Glutamatergic neuron (in vitro differentiated cells): Measurements from ENCODE around the gene C4orf50. TPM values are rescaled to one million over a fixed set of nuclear protein-coding genes. Genes with fewer than 3 reads are reported as not detected.
"Not testable (repeated sequence)": the region's sequence is repeated elsewhere in the genome, so short reads cannot be mapped to it uniquely, and the experiment has no call there.

Source experiments
- DNase-seq: peaks from one replicate; pipeline ENCODE4 v3.0.0; 2022
- H3K27ac Mint-ChIP-seq: one replicate; pipeline ENCODE4 v1.8.0; 2020; ENCODE audit warnings: mild to moderate bottlenecking, mixed read lengths, inconsistent platforms; ENCODE audit not compliant: unreplicated experiment
- H3K27me3 Mint-ChIP-seq: one replicate; pipeline ENCODE4 v1.8.0; 2020; ENCODE audit warnings: mild to moderate bottlenecking, moderate library complexity, mixed read lengths, inconsistent platforms; ENCODE audit not compliant: unreplicated experiment
- H3K36me3 Mint-ChIP-seq: one replicate; pipeline ENCODE4 v1.8.0; 2020; ENCODE audit warnings: mild to moderate bottlenecking, mixed read lengths, inconsistent platforms; ENCODE audit not compliant: unreplicated experiment
- H3K4me1 Mint-ChIP-seq: one replicate; pipeline ENCODE4 v1.8.0; 2020; ENCODE audit warnings: mild to moderate bottlenecking, low read depth, mixed read lengths, inconsistent platforms; ENCODE audit not compliant: unreplicated experiment
- H3K4me3 Mint-ChIP-seq: one replicate; pipeline ENCODE4 v1.8.0; 2020; ENCODE audit warnings: mild to moderate bottlenecking, mixed read lengths, inconsistent platforms; ENCODE audit not compliant: unreplicated experiment
- H3K9me3 Mint-ChIP-seq: one replicate; pipeline ENCODE4 v1.8.0; 2020; ENCODE audit warnings: mild to moderate bottlenecking, moderate library complexity, mixed read lengths, inconsistent platforms; ENCODE audit not compliant: unreplicated experiment
- total RNA-seq: library from RNA; stranded (reverse); fragmentation: NEBNext Ultra II Directional; extraction: Animal tissue kit (Norgen Biotek cat#: 25700); gene quantifications from one replicate; pipeline ENCODE4 v1.2.1, GENCODE V29; 2021; ENCODE audit not compliant: unreplicated experiment
- TF ChIP-seq, protein P1 (sequence below): fragments of 200-600 bp; sonication (generic); IDR thresholded peaks from one replicate; pipeline ENCODE4 v1.5.0; 2021; ENCODE audit not compliant: partially characterized antibody, unreplicated experiment

Gene C4orf50
- total RNA-seq, 1 donor from 2014 or later = 0.56 TPM

DNA sequence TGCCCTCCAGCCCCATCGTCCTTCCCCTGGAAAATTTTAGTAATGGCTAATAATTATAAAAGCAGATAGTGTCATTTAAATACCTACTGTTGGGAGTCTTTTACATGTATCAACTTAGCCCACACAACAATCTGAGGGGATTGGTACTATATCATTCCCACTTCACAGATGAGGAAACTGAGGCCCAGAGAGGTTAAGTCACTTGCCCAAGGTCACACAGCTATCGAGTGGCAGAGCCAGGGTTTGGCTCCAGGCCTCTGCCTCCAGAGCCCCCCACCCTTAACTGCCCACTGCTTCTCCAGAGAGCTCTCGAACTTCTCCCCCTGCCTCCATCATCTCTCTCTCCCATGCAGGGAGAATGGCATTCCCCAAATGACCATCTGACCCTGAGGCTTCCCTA is 7.4 kb downstream of the C4orf50 start:
- no peak for DNase-seq
- H3K4me1 Mint-ChIP-seq = peaks cover 12% of the 10 kb centered on the region
- no peak overlapping the region for H3K4me3 Mint-ChIP-seq
- H3K9me3 Mint-ChIP-seq = peaks cover 3% of the 10 kb centered on the region
- H3K27me3 Mint-ChIP-seq = peaks cover 11% of the 10 kb centered on the region
- H3K36me3 Mint-ChIP-seq = peaks cover 5% of the 10 kb centered on the region
- H3K27ac Mint-ChIP-seq = no peak overlapping the region
- TF ChIP-seq, protein P1, sequence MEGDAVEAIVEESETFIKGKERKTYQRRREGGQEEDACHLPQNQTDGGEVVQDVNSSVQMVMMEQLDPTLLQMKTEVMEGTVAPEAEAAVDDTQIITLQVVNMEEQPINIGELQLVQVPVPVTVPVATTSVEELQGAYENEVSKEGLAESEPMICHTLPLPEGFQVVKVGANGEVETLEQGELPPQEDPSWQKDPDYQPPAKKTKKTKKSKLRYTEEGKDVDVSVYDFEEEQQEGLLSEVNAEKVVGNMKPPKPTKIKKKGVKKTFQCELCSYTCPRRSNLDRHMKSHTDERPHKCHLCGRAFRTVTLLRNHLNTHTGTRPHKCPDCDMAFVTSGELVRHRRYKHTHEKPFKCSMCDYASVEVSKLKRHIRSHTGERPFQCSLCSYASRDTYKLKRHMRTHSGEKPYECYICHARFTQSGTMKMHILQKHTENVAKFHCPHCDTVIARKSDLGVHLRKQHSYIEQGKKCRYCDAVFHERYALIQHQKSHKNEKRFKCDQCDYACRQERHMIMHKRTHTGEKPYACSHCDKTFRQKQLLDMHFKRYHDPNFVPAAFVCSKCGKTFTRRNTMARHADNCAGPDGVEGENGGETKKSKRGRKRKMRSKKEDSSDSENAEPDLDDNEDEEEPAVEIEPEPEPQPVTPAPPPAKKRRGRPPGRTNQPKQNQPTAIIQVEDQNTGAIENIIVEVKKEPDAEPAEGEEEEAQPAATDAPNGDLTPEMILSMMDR = no peak

DNA sequence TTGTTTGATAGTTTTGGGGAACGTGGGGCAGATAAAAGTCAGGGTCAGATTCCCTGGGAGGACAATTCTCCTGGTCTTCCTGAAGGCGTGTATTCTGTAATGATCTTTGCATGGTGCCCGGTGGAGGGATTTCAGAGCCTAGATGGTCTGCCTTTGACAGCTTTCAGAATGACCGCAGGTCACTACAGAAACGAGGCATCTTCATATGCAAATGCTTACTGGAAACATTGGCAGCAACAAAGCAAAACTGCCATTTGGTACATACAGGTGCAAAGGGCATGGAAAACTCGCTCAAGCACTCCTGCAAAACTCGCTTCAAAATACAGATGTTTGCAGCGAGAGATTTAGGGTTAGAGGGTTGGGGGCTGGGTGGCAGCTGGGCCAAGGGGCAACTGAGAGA is 8.8 kb downstream of the C4orf50 start:
- H3K36me3 Mint-ChIP-seq = peaks cover 5% of the 10 kb centered on the region
- H3K27ac Mint-ChIP-seq = no peak overlapping the region

DNA sequence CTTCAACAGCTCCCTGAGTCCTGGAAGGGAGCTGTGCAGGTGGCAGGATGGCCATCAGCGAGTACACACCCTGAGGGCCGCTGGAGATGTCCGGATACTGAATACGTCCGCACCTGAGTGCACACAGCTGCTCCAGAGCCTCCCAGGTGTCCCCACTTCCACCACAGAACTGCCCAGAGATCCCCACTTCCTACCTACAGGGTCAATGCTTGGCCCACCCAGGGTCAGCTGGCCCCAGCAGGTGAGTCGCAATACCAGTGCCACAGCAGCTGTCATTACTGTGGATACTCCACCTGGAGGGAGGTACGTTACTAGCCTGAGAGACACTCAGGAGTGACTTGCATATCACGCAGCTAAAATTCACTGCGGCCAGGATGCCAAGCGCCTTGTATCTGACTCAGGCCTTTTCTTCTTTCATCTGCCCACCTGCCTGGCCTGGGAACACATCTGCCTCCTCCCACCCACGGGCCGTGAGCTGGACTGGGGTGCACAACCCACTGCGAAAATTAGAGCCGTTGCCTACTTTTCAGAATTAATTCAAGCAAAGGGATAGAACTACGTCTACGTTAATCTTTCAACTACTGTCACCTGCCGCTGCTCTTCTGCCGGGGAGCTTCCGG is 9.4 kb downstream of the C4orf50 start:
- Mint-ChIP-seq H3K4me3 (no peak overlapping the region), H3K9me3 (peaks cover 5% of the 10 kb centered on the region), H3K4me1 (peaks cover 12% of the 10 kb centered on the region), H3K36me3 (peaks cover 5% of the 10 kb centered on the region), H3K27ac (no peak overlapping the region), H3K27me3 (peaks cover 13% of the 10 kb centered on the region)
- TF ChIP-seq, protein P1 = no peak
- DNase-seq = no peak

More for the DNA sequence above, 8.8 kb downstream of the C4orf50 start:
- DNase-seq = no peak
- Mint-ChIP-seq H3K4me3 (no peak overlapping the region), H3K9me3 (peaks cover 5% of the 10 kb centered on the region), H3K27me3 (peaks cover 13% of the 10 kb centered on the region), H3K4me1 (peaks cover 12% of the 10 kb centered on the region)
- TF ChIP-seq, protein P1 = no peak

DNA sequence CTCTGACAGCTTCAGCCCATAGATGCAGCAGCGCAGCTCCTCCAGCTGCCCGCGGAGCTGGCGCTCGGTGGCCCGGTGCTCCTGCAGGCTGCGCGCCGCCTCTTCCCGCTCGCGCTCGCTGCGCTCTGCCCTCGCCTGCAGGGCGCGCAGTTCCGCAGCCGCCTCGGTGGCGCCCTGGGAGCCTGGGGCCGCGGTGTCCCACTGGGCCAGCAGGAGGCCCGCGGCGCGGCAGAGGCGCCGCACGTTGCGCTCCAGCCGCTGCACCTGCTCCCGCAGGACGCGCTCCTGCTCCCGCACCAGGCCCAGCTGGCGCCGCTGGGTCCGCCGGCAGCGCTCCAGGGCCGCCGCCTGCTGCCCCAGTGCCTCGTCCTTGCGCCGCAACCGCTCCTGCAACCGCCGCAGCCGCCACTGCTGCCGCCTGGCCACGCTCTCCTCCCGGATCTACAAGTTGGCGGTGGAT is 10.1 kb downstream of the C4orf50 start:
- Mint-ChIP-seq H3K9me3 (peaks cover 5% of the 10 kb centered on the region), H3K27ac (no peak overlapping the region), H3K4me3 (no peak overlapping the region), H3K27me3 (peaks cover 13% of the 10 kb centered on the region), H3K4me1 (peaks cover 12% of the 10 kb centered on the region), H3K36me3 (peaks cover 5% of the 10 kb centered on the region)
- TF ChIP-seq, protein P1 = no peak
- DNase-seq = peak; percentile 49

DNA sequence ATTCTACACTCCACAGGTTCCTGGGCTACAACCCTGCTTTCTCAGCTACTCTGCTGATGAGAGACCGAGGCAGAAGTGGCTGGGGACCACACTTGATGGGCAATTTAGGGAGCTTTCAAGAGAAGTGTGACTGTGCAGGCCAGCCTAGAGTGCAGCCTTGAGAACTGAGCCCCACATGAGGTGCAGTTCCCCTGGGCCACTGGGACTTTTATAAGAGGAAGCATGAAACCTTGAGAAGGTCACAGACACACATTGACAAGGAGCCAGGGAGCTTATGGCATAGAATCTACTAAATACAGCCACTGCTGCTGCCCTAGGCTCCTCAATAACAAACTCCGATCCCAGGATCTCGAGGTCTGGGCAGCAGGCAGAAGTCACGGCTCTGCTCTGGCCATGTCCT is 13.1 kb downstream of the C4orf50 start:
- TF ChIP-seq, protein P1 = no peak
- H3K4me3 Mint-ChIP-seq = no peak overlapping the region
- H3K4me1 Mint-ChIP-seq = peaks cover 14% of the 10 kb centered on the region
- DNase-seq = no peak
- H3K27me3 Mint-ChIP-seq = peaks cover 13% of the 10 kb centered on the region
- peaks cover 5% of the 10 kb centered on the region for H3K9me3 Mint-ChIP-seq
- peaks cover 5% of the 10 kb centered on the region for H3K36me3 Mint-ChIP-seq
- H3K27ac Mint-ChIP-seq = no peak overlapping the region

DNA sequence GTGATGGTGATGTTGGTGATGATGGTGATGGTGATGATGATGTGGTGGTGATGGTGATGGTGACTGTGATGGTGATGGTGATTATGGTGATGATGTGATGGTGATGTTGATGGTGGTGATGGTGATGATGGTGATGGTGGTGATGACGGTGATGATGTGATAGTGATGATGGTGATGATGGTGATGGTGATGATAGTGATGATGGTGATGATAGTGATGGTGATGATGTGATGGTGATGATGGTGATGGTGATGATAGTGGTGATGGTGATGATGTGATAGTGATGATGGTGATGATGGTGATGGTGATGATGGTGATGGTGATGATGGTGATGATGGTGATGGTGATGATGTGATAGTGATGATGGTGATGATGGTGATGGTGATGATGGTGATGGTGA is 14.7 kb downstream of the C4orf50 start:
- not testable (repeated sequence) for H3K27me3 Mint-ChIP-seq, DNase-seq, H3K4me3 Mint-ChIP-seq, H3K9me3 Mint-ChIP-seq, H3K27ac Mint-ChIP-seq, H3K36me3 Mint-ChIP-seq, H3K4me1 Mint-ChIP-seq
